Nephron progenitor cell (in vitro differentiated cells): ENCODE data around the gene IGF2R.

Experiments
- DNase-seq: peaks from one replicate; pipeline ENCODE4 v3.0.0; 2021
- H3K27ac Mint-ChIP-seq: 2 replicates; pipeline ENCODE4 v1.8.0; 2021; ENCODE audit warnings: mild to moderate bottlenecking, moderate library complexity, mixed read lengths
- H3K27me3 Mint-ChIP-seq: 2 replicates; pipeline ENCODE4 v1.8.0; 2021; ENCODE audit warnings: mild to moderate bottlenecking, low read depth, mixed read lengths; ENCODE audit not compliant: poor library complexity
- H3K36me3 Mint-ChIP-seq: 2 replicates; pipeline ENCODE4 v1.8.0; 2021; ENCODE audit warnings: low read depth, mixed read lengths
- H3K4me1 Mint-ChIP-seq: 2 replicates; pipeline ENCODE4 v1.8.0; 2021; ENCODE audit warnings: mixed read lengths
- H3K4me3 Mint-ChIP-seq: 2 replicates; pipeline ENCODE4 v1.8.0; 2021; ENCODE audit warnings: mild to moderate bottlenecking, moderate library complexity, mixed read lengths
- H3K9me3 Mint-ChIP-seq: 2 replicates; pipeline ENCODE4 v1.8.0; 2021; ENCODE audit warnings: mild to moderate bottlenecking, moderate library complexity, mixed read lengths
- CTCF ChIP-seq: fragments of 200-600 bp; sonication (generic); IDR thresholded peaks from 2 replicates; pipeline ENCODE4 v1.5.0; 2021; ENCODE audit warnings: antibody characterized with exemption

IGF2R gene

GRCh38 chr6:159948199-159948598 is 20.7 kb upstream of the IGF2R start:
- Mint-ChIP-seq H3K4me3 (no peak overlapping the region), H3K27me3 (peaks cover 12% of the 10 kb centered on the region), H3K4me1 (peaks cover 24% of the 10 kb centered on the region), H3K36me3 (no peaks in the 10 kb centered on the region), H3K9me3 (peaks cover 20% of the 10 kb centered on the region), H3K27ac (no peak overlapping the region)
- no peak for DNase-seq
- no peak for TF ChIP-seq CTCF

- Mint-ChIP-seq H3K36me3 (no peaks in the 10 kb centered on the region), H3K27me3 (peaks cover 8% of the 10 kb centered on the region), H3K4me1 (peaks cover 31% of the 10 kb centered on the region), H3K4me3 (no peak overlapping the region), H3K9me3 (no peaks in the 10 kb centered on the region), H3K27ac (no peak overlapping the region)
- DNase-seq: no peak
- TF ChIP-seq CTCF: no peak
These were observed 17.1 kb upstream of the IGF2R start for GRCh38 chr6:159951772-159952171.

GRCh38 chr6:159952289-159953005 is 16.4 kb upstream of the IGF2R start:
- H3K4me3 Mint-ChIP-seq: peak overlapping the region; percentile 19
- H3K27me3 Mint-ChIP-seq: peaks cover 11% of the 10 kb centered on the region
- no peaks in the 10 kb centered on the region for H3K36me3 Mint-ChIP-seq
- H3K9me3 Mint-ChIP-seq: no peaks in the 10 kb centered on the region
- H3K4me1 Mint-ChIP-seq: peaks cover 31% of the 10 kb centered on the region
- no peak for TF ChIP-seq CTCF
- peak overlapping the region; percentile 89 for H3K27ac Mint-ChIP-seq
- no peak for DNase-seq

- Mint-ChIP-seq H3K27ac (no peak overlapping the region), H3K4me1 (peaks cover 31% of the 10 kb centered on the region), H3K4me3 (no peak overlapping the region), H3K27me3 (peaks cover 12% of the 10 kb centered on the region), H3K36me3 (no peaks in the 10 kb centered on the region), H3K9me3 (no peaks in the 10 kb centered on the region)
- TF ChIP-seq CTCF: no peak
- no peak for DNase-seq
These were observed 15.7 kb upstream of the IGF2R start for GRCh38 chr6:159953091-159953601.

- H3K4me3 Mint-ChIP-seq: no peak overlapping the region
- no peak for DNase-seq
- peaks cover 29% of the 10 kb centered on the region for H3K27me3 Mint-ChIP-seq
- TF ChIP-seq CTCF: no peak
- peaks cover 39% of the 10 kb centered on the region for H3K4me1 Mint-ChIP-seq
- H3K27ac Mint-ChIP-seq: no peak overlapping the region
- H3K9me3 Mint-ChIP-seq: no peaks in the 10 kb centered on the region
- H3K36me3 Mint-ChIP-seq: no peaks in the 10 kb centered on the region
These were observed 12.9 kb upstream of the IGF2R start for GRCh38 chr6:159955945-159956361.
